PC-3 (cell line): ENCODE data around the gene PML.

Experiments
- EZH2phosphoT487 ChIP-seq: fragments of 300-600 bp; sonication (generic); IDR thresholded peaks from 2 replicates; pipeline ENCODE4 v1.6.1; 2018; ENCODE audit warnings: mild to moderate bottlenecking, antibody characterized with exemption, low read length, borderline replicate concordance
- TF ChIP-seq, protein P1 (sequence below): fragments of 300-600 bp; sonication (generic); conservative IDR thresholded peaks from 2 replicates; pipeline ENCODE4 v1.5.1; 2017; ENCODE audit warnings: antibody characterized with exemption, low read depth, mild to moderate bottlenecking, low read length

DNA sequence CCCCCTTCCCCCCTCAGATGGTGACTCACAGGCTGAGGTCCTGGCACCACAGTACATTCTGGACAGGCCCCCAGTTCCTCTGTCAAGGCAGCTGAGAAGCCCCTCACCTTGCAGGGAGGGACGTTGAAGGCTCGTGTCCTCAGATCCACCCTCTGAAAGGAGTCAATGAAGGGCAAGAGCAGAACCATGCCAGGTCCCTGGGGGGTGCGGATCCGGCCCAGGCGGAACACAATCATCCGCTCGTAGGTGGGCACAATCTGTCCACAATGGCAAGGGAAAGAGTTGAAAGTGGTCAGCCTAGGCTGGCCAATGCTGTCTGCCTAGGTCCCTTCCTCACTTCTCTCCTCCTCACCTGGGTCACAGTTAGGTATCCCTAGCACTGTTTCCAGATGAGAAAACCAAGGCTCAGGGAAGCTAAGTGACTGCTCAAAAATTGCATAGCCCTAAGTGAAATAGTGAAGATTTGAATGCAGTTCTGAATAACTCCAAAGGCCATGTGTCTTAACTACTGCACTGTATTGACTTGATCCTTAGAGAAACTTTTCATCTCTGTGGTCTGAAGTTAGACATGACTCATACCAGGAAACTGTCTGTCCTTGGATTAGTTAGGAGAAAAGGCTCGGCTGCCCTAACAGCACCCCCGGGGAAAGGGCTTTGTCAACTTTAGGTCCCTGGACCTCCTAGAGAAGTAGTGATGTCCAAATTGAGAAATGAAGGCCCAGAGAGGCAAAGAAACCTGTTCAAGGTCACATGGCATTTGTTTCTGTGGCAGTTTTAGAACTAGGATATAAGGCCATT, 5.3 kb upstream of the PML start:
- TF ChIP-seq EZH2phosphoT487, result no peak
- TF ChIP-seq, protein P1, sequence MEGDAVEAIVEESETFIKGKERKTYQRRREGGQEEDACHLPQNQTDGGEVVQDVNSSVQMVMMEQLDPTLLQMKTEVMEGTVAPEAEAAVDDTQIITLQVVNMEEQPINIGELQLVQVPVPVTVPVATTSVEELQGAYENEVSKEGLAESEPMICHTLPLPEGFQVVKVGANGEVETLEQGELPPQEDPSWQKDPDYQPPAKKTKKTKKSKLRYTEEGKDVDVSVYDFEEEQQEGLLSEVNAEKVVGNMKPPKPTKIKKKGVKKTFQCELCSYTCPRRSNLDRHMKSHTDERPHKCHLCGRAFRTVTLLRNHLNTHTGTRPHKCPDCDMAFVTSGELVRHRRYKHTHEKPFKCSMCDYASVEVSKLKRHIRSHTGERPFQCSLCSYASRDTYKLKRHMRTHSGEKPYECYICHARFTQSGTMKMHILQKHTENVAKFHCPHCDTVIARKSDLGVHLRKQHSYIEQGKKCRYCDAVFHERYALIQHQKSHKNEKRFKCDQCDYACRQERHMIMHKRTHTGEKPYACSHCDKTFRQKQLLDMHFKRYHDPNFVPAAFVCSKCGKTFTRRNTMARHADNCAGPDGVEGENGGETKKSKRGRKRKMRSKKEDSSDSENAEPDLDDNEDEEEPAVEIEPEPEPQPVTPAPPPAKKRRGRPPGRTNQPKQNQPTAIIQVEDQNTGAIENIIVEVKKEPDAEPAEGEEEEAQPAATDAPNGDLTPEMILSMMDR, result no peak
